PC-3 (cell line): Measurements from ENCODE around the gene PLEKHM1. TPM values are rescaled to one million over a fixed set of nuclear protein-coding genes. Genes with fewer than 3 reads are reported as not detected.
A peak's percentile ranks its signal among the peaks of the same experiment; 100 is the strongest.

Experiments
- ATAC-seq: fragments of 200-7000 bp; cut with Tn5 transposase; 2 replicates; pipeline ENCODE4 v1.9.1; 2020; ENCODE audit warnings: mild to moderate bottlenecking, moderate library complexity
- BruUV-seq: library from RNA; stranded (reverse); fragments of 400-500 nt; replicated peaks from 2 replicates; lab custom pipeline; 2021; lab: Mats Ljungman, UMichigan
- CTCF ChIA-PET: fragments of 300-600 bp; sonication (Branson Sonifier 250); formaldehyde crosslinking; loops from one replicate; lab custom pipeline; 2022; ENCODE audit warnings: antibody characterized with exemption; lab: Charles Lee
- POLR2A ChIA-PET: fragments of 300-600 bp; sonication (Branson Sonifier 250); formaldehyde crosslinking; loops from one replicate; lab custom pipeline; 2022; ENCODE audit warnings: antibody characterized with exemption; ENCODE audit not compliant: unreplicated experiment; lab: Charles Lee
- DNase-seq: peaks from one replicate; pipeline ENCODE4 v3.0.0-alpha.2; 2015
- H2AFZ ChIP-seq: fragments of 300-600 bp; sonication (generic); 2 replicates; pipeline ENCODE4 v1.6.0; 2016; ENCODE audit warnings: antibody characterized with exemption, low read length
- H3F3A ChIP-seq: fragments of 300-600 bp; sonication (generic); one replicate; pipeline ENCODE4 v1.6.0; 2017; ENCODE audit warnings: antibody characterized with exemption, low read length, control low read depth, mild to moderate bottlenecking; ENCODE audit not compliant: unreplicated experiment
- H3K27ac ChIP-seq: fragments of 300-600 bp; sonication (generic); 2 replicates; pipeline ENCODE4 v1.5.1; 2016; ENCODE audit warnings: mild to moderate bottlenecking, low read length
- H3K27me3 ChIP-seq: fragments of 300-600 bp; sonication (generic); 2 replicates; pipeline ENCODE4 v1.6.1; 2016; ENCODE audit warnings: low read length, mixed read lengths
- H3K36me3 ChIP-seq: fragments of 300-600 bp; sonication (generic); 2 replicates; pipeline ENCODE4 v1.6.1; 2016; ENCODE audit warnings: low read depth, mixed run types, low read length, mixed read lengths
- H3K4me1 ChIP-seq: fragments of 300-600 bp; sonication (generic); 2 replicates; pipeline ENCODE4 v1.5.1; 2016; ENCODE audit warnings: low read length; ENCODE audit not compliant: insufficient read depth
- H3K4me2 ChIP-seq: fragments of 300-600 bp; sonication (generic); 2 replicates; pipeline ENCODE4 v1.6.0; 2016; ENCODE audit warnings: low read length
- H3K4me3 ChIP-seq: fragments of 300-600 bp; sonication (generic); 2 replicates; pipeline ENCODE4 v1.5.1; 2016; ENCODE audit warnings: mild to moderate bottlenecking, low read length, mixed read lengths
- H3K79me2 ChIP-seq: fragments of 300-600 bp; sonication (generic); 2 replicates; pipeline ENCODE4 v1.6.1; 2017; ENCODE audit warnings: low read length, mixed read lengths
- H3K9ac ChIP-seq: fragments of 300-600 bp; sonication (generic); 2 replicates; pipeline ENCODE4 v1.6.0; 2016; ENCODE audit warnings: mild to moderate bottlenecking, low read length
- H3K9me2 ChIP-seq: fragments of 300-600 bp; sonication (generic); replicated peaks from 2 replicates; pipeline ENCODE4 v1.6.1; 2016; ENCODE audit warnings: mixed run types, low read length, mixed read lengths
- H3K9me3 ChIP-seq: fragments of 300-600 bp; sonication (generic); 2 replicates; pipeline ENCODE4 v1.6.1; 2016; ENCODE audit warnings: low read length, mixed read lengths
- H4K20me1 ChIP-seq: fragments of 300-600 bp; sonication (generic); 2 replicates; pipeline ENCODE4 v1.6.1; 2016; ENCODE audit warnings: low read length, mixed read lengths
- CTCF ChIP-seq: fragments of 300-600 bp; sonication (generic); conservative IDR thresholded peaks from 2 replicates; pipeline ENCODE4 v1.5.1; 2017; ENCODE audit warnings: antibody characterized with exemption, low read depth, mild to moderate bottlenecking, low read length
- EZH2 ChIP-seq: fragments of 300-600 bp; sonication (generic); IDR thresholded peaks from one replicate; pipeline ENCODE4 v1.6.1; 2017; ENCODE audit warnings: antibody characterized with exemption, mild to moderate bottlenecking, low read length; ENCODE audit not compliant: unreplicated experiment
- EZH2phosphoT487 ChIP-seq: fragments of 300-600 bp; sonication (generic); IDR thresholded peaks from 2 replicates; pipeline ENCODE4 v1.6.1; 2018; ENCODE audit warnings: mild to moderate bottlenecking, antibody characterized with exemption, low read length, borderline replicate concordance
- intact Hi-C: fragments of 100-400 bp; cut with micrococcal nuclease; formaldehyde crosslinking; loops from 2 replicates; pipeline ENCODE4 v1.9.0; 2023
- total RNA-seq: library from RNA; depleted of rRNA; stranded (reverse); fragments of >200 nt; gene quantifications from 2 replicates; pipeline ENCODE4 v1.2.3, GENCODE V29; 2014

Gene PLEKHM1
- total RNA-seq, 1 experiment from 2014 or later, result 15.8 TPM

GRCh38 chr17:45393411-45393810, 97.1 kb downstream of the PLEKHM1 start:
- CTCF ChIA-PET, result interaction anchor here (3.5 kb wide), 1 partner anchor 32 kb away, joined by 15 read pairs; no protein-coding TSS in a partner anchor
- no peak overlapping the region for H3K9ac ChIP-seq
- H3K9me3 ChIP-seq, result no peaks in the 10 kb centered on the region
- ATAC-seq (no peak), DNase-seq (no peak)
- BruUV-seq, result no TSS peak
- H3K79me2 ChIP-seq, result no peaks in the 10 kb centered on the region
- no peaks in the 10 kb centered on the region for H3F3A ChIP-seq
- no peaks in the 10 kb centered on the region for H3K27me3 ChIP-seq
- H4K20me1 ChIP-seq, result no peaks in the 10 kb centered on the region
- intact Hi-C loops, result no loop called here
- POLR2A ChIA-PET, result no interaction called here
- H3K9me2 ChIP-seq, result no peaks in the 10 kb centered on the region
- no peak overlapping the region for H2AFZ ChIP-seq
- H3K27ac ChIP-seq, result no peak overlapping the region
- no peaks in the 10 kb centered on the region for H3K4me1 ChIP-seq
- peaks cover 21% of the 10 kb centered on the region; the same call in 1 of the 2 replicates for H3K36me3 ChIP-seq
- TF ChIP-seq CTCF (no peak), EZH2 (no peak), EZH2phosphoT487 (no peak)
- no peak overlapping the region for H3K4me3 ChIP-seq
- H3K4me2 ChIP-seq, result no peak overlapping the region

DNA sequence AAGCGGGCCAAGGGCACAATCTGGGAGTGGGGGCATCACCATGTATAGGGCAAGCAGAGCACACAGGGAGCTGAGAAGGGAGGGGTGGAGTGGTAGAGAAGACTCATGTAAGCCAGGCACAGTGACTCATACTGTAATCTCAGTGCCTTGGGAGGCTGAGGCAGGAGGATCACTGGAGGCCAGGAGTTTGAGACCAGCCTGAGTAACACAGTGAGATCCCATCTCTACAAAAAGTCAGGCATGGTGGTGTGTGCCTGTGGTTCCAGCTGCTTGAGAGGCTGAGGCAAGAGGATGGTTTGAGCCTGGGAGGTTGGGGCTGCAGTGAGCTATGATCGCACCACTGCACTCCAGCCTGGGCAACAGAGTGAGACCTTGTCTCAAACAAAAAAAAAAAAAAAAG, 98.6 kb downstream of the PLEKHM1 start:
- H3K4me2 ChIP-seq, result no peak overlapping the region
- no peaks in the 10 kb centered on the region for H3F3A ChIP-seq
- H3K9ac ChIP-seq, result no peak overlapping the region
- peaks cover 13% of the 10 kb centered on the region; the same call in 1 of the 2 replicates for H3K36me3 ChIP-seq
- H3K9me2 ChIP-seq, result no peaks in the 10 kb centered on the region
- ChIA-PET CTCF (interaction anchor here (0.9 to 3.5 kb wide), 2 partner anchors 34 to 173 kb away, joined by 4 to 15 read pairs; no protein-coding TSS in a partner anchor), POLR2A (interaction anchor here (0.6 kb wide), 1 partner anchor 141 kb away, joined by 4 read pairs; no protein-coding TSS in a partner anchor)
- H3K27me3 ChIP-seq, result no peaks in the 10 kb centered on the region
- DNase-seq (no peak), ATAC-seq (peak; percentile 11; the same call in 1 of the 2 replicates)
- H3K9me3 ChIP-seq, result no peaks in the 10 kb centered on the region
- no peak for TF ChIP-seq EZH2phosphoT487
- no peak overlapping the region for H3K27ac ChIP-seq
- no peak overlapping the region for H3K4me3 ChIP-seq
- no peaks in the 10 kb centered on the region for H3K4me1 ChIP-seq
- no peak overlapping the region for H2AFZ ChIP-seq
- no TSS peak for BruUV-seq
- intact Hi-C loops, result no loop called here
- H4K20me1 ChIP-seq, result no peaks in the 10 kb centered on the region
- H3K79me2 ChIP-seq, result no peaks in the 10 kb centered on the region

DNA sequence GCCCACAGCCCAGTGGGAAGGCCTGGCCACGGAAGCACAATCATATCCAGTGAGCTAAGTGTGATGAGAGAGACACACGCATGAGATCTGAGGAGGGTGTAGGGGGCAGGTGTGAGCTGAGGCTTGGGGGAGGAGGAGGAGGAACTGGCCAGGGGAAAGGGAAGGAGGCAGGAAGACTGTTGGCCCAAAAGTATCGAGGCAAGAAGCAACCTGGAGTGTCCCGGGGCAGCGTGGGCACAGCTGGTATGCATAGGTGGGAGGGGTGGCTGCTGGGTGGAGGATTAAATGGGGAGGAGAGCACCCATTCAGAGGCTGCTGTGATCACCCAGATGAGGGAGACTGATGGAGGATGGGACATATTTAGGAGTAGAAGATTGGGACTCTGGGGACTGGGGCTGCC, 99.2 kb downstream of the PLEKHM1 start:
- Histone ChIP-seq H3K36me3 (peaks cover 13% of the 10 kb centered on the region; the same call in 1 of the 2 replicates), H3K9me3 (no peaks in the 10 kb centered on the region), H4K20me1 (no peaks in the 10 kb centered on the region), H3K4me1 (no peaks in the 10 kb centered on the region), H3K27ac (no peak overlapping the region), H3F3A (no peaks in the 10 kb centered on the region), H2AFZ (no peak overlapping the region), H3K9me2 (no peaks in the 10 kb centered on the region), H3K9ac (no peak overlapping the region), H3K4me3 (no peak overlapping the region), H3K27me3 (no peaks in the 10 kb centered on the region), H3K4me2 (no peak overlapping the region), H3K79me2 (no peaks in the 10 kb centered on the region)
- ChIA-PET CTCF (interaction anchor here (3.5 kb wide), 1 partner anchor 34 kb away, joined by 15 read pairs; no protein-coding TSS in a partner anchor), POLR2A (interaction anchor here (0.6 kb wide), 1 partner anchor 140 kb away, joined by 4 read pairs; no protein-coding TSS in a partner anchor)
- TF ChIP-seq EZH2phosphoT487, result no peak
- TF ChIP-seq CTCF, result no peak
- no peak for TF ChIP-seq EZH2
- no peak for DNase-seq
- no TSS peak for BruUV-seq
- ATAC-seq, result peak; percentile 4
- intact Hi-C loops, result no loop called here
